ENCODE results near the gene TSPAN18. TPM values are rescaled to one million over a fixed set of nuclear protein-coding genes. Genes with fewer than 3 reads are reported as not detected.
A peak's percentile ranks its signal among the peaks of the same experiment; 100 is the strongest.

The TSPAN18 gene
- total RNA-seq, 4 donors from 2014 or later = 2.2 to 18.1 (median 3.4) TPM

DNA sequence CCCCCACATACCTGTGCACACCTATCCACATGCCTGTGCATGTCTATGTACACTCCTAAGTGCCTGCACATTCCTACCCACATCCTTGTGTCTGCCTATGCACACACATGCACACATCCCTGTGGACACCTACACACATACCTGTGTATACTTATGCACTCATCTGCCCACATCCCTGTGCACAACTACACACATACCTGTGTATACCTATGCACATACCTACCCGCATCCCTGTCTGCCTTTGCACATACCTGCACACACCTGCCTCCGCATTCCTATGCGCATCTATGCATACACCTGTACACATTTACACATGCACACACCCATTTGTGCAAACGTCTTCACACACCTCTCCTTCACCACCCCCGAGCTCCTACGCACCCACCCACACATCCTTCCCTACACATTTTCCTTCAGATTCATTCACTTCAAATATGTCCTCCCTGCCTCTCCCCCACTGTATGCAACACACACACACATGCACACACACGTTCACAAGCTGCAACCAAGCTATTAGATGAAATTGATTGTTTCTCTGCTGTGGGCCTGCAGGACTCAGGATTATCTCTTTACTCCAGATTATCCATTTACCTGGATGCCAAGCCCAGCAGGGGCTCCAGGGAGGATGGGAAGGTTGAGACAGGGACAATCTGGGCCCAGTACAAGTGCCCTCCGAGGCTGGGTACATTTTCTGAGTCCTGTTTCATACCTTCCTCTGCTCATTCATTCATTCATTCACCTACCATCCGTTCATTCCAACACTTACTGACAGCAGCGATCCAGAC lies 53.2 kb downstream of the TSPAN18 start:
- DNase-seq (ENCODE audit: low spot score) = no peak
- ATAC-seq (ENCODE audit: low FRiP score) = no peak
- TF ChIP-seq, protein P1, sequence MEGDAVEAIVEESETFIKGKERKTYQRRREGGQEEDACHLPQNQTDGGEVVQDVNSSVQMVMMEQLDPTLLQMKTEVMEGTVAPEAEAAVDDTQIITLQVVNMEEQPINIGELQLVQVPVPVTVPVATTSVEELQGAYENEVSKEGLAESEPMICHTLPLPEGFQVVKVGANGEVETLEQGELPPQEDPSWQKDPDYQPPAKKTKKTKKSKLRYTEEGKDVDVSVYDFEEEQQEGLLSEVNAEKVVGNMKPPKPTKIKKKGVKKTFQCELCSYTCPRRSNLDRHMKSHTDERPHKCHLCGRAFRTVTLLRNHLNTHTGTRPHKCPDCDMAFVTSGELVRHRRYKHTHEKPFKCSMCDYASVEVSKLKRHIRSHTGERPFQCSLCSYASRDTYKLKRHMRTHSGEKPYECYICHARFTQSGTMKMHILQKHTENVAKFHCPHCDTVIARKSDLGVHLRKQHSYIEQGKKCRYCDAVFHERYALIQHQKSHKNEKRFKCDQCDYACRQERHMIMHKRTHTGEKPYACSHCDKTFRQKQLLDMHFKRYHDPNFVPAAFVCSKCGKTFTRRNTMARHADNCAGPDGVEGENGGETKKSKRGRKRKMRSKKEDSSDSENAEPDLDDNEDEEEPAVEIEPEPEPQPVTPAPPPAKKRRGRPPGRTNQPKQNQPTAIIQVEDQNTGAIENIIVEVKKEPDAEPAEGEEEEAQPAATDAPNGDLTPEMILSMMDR (IDR thresholded peaks at IDR 0.05) = no peak

DNA sequence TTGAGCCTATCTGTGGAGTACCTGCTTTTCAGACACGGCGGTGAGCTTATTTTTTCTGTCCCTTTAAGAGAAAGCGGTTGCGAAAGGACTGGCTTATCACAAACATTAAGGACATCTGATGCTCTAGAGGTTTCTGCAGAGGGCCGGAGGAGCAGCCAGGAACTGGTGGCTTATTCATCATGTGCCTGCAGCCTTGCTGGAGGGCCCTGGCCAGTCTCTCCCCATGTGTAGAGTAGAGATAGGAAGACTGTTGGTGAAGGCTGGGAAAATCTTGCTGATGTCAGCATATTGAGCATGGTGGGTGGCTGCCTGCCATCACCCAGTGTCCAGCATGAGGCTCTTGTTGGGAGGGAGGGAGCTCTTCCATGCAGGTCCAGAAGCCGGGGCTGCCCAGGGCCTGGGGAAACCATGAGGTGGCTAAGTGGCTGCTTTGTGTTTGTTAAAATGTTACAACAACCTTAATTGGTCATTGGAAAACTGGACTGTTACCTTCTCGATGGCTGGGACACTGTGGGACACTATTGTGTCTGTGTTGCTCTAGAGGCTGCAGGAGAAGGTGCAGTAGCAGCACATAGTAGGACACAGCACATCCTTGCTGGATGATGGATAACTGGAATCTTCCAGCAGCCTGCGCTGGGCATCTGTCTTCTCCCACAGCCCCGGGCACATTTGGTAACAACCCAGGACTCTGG lies 54.3 kb downstream of the TSPAN18 start:
- TF ChIP-seq, protein P1 (IDR thresholded peaks at IDR 0.05) = no peak
- ATAC-seq (ENCODE audit: low FRiP score) = peak; percentile 39
- no peak for DNase-seq (ENCODE audit: low spot score)

DNA sequence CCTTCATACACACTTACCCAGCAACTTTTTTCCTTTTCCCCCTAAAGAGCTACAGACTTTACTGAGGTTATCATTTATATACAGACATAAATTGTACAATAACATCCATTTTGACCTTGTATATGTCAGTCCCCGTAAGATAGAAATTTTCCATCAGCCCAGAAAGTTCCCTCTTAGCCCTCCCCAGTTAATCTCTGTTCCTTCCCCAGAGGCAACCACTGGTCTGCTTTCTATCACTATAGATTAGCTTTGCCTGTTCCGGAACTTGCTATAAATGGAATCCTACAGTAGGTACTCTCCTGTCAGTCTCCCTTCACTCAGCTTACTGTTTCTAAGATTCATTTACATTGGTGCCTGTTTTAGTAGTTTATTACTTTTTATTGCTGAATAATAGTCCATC lies 54.9 kb downstream of the TSPAN18 start:
- TF ChIP-seq, protein P1 (IDR thresholded peaks at IDR 0.05) = no peak
- DNase-seq (ENCODE audit: low spot score) (no peak), ATAC-seq (ENCODE audit: low FRiP score) (no peak)

DNA sequence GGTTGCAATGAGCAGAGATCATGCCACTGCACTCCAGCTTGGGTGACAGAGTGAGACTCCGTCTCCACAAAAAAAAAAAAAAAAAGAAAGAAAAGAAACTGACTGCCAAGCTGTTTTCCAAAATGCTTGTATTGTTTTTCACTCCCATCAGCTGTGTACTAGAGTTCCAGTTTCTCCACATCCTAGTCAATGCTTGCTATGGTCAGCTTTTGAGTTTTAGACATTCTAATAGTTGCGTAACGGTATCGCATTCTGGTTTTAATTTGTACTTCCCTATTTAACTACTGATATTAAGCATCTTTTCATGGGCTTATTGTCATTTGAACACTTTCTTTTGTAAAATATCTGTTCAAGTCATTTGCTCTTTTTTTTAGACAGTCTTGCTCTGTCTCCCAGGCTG lies 55.7 kb downstream of the TSPAN18 start:
- TF ChIP-seq, protein P1 (IDR thresholded peaks at IDR 0.05) = no peak
- DNase-seq (ENCODE audit: low spot score) = no peak
- ATAC-seq (ENCODE audit: low FRiP score) = no peak

DNA sequence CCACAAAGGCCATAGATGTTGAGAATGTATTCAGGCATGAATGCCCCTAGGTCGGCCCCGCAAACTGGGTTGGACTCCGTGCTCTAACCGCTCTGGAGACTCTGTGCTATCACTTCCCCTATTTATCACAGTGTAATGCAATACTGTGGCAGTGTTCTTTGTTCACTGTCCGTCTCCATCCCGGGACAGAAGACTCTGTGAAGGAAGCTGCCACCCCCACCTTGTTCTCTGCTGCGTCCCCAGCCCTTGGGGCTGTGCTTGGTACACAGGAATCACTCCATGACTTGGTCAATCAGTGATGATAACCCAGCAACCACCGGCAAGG lies 57.6 kb downstream of the TSPAN18 start:
- DNase-seq (ENCODE audit: low spot score) (no peak), ATAC-seq (ENCODE audit: low FRiP score) (no peak)
- TF ChIP-seq, protein P1 (IDR thresholded peaks at IDR 0.05) = no peak

DNA sequence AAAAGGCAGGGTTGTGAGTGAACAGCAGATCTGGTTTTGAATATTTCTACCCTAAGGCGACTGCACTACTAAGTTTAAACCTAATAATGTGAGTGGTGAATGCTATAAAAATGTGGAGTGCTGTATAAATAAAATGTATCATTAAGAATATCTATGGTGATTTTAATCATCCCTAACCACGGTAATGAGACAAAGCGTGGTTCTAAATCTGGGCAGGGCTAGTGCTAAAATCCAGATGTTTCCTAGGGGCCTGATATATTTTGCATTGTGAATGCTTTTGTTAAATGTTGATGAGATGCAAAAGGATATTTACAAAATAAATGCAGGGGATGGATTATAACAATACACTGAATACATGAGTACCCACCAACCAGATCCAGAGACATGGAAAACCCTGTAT lies 58.1 kb downstream of the TSPAN18 start:
- TF ChIP-seq, protein P1 (IDR thresholded peaks at IDR 0.05) = no peak
- DNase-seq (ENCODE audit: low spot score) (no peak), ATAC-seq (ENCODE audit: low FRiP score) (no peak)

All from omental fat pad (tissue), 4 donors.